Stomach smooth muscle (tissue), 2 donors: Measurements from ENCODE around the gene GRK4.
"Not testable (repeated sequence)": the region's sequence is repeated elsewhere in the genome, so short reads cannot be mapped to it uniquely, and the experiment has no call there.

ENCODE experiments used
- H3K27ac ChIP-seq: one replicate; pipeline ENCODE4 v1.7.0; 2013; ENCODE audit warnings: mild to moderate bottlenecking, low read length, inconsistent platforms
- H3K27me3 ChIP-seq, 2 donors: one replicate each; pipeline ENCODE4 v1.7.0; 2013; ENCODE audit warnings: low read length in 2 of 2; ENCODE audit not compliant: insufficient read depth in 2 of 2, control insufficient read depth in 1 of 2
- H3K36me3 ChIP-seq, 2 donors: one replicate each; pipeline ENCODE4 v1.7.0; 2013; ENCODE audit warnings: low read length in 2 of 2; ENCODE audit not compliant: control insufficient read depth in 2 of 2, insufficient read depth in 2 of 2
- H3K4me1 ChIP-seq: one replicate; pipeline ENCODE4 v1.7.0; 2013; ENCODE audit warnings: low read length; ENCODE audit not compliant: control insufficient read depth, insufficient read depth
- H3K4me3 ChIP-seq, 2 donors: one replicate each; pipeline ENCODE4 v1.7.0; 2013; ENCODE audit warnings: low read length in 2 of 2
- H3K9ac ChIP-seq, 2 donors: one replicate each; pipeline ENCODE4 v1.7.0; 2013; ENCODE audit warnings: low read length in 2 of 2, mild to moderate bottlenecking in 1 of 2
- H3K9me3 ChIP-seq, 2 donors: one replicate each; pipeline ENCODE4 v1.7.0; 2013; ENCODE audit warnings: low read length in 2 of 2; ENCODE audit not compliant: control insufficient read depth in 2 of 2
- donor health status: healthy.
- donor health status: Pancreatic carcinoma.

Gene GRK4

GRCh38 chr4:2963175-2963965, at the start of gene GRK4, which contains the start of gene NOP14:
GRK4 (plus strand) TSS chr4:2963571; CDS start chr4:2964071, 500 bp downstream.
NOP14 (minus strand) TSS chr4:2963406; CDS start chr4:2963319, 87 bp downstream.
- Histone ChIP-seq H3K36me3 (peaks cover 0 to 3% of the 10 kb centered on the region in 2 donors), H3K9me3 (no peaks in the 10 kb centered on the region), H3K27me3 (no peaks in the 10 kb centered on the region), H3K27ac (peak within 1 kb of the TSS; percentile 80), H3K4me1 (peaks cover 22% of the 10 kb centered on the region), H3K9ac (peak within 1 kb of the TSS; percentile 92 to 96), H3K4me3 (peak within 1 kb of the TSS; percentile 84 to 97)

- Histone ChIP-seq H3K4me1 (no peaks in the 10 kb centered on the region), H3K9ac (no peak overlapping the region), H3K36me3 (peaks cover 39 to 46% of the 10 kb centered on the region in 2 donors), H3K27me3 (no peaks in the 10 kb centered on the region), H3K4me3 (no peak overlapping the region), H3K27ac (no peak overlapping the region), H3K9me3 (no peaks in the 10 kb centered on the region)
These were observed 48.9 kb upstream of the GRK4 start for GRCh38 chr4:2914256-2915126.

GRCh38 chr4:2915789-2916188, 47.6 kb upstream of the GRK4 start:
- no peaks in the 10 kb centered on the region for H3K4me1 ChIP-seq
- H3K27me3 ChIP-seq: no peaks in the 10 kb centered on the region
- no peaks in the 10 kb centered on the region for H3K9me3 ChIP-seq
- no peak overlapping the region for H3K4me3 ChIP-seq
- H3K9ac ChIP-seq: no peak overlapping the region
- H3K36me3 ChIP-seq: peaks cover 30 to 34% of the 10 kb centered on the region in 2 donors
- H3K27ac ChIP-seq: no peak overlapping the region

- H3K4me3 ChIP-seq, H3K9me3 ChIP-seq: not testable (repeated sequence)
- H3K36me3 ChIP-seq: peaks cover 25 to 29% of the 10 kb centered on the region in 2 donors
These were observed 46.7 kb upstream of the GRK4 start for GRCh38 chr4:2916696-2917095.

GRCh38 chr4:2918300-2918699, 45.1 kb upstream of the GRK4 start:
- not testable (repeated sequence) for H3K4me3 ChIP-seq, H3K9me3 ChIP-seq, H3K27me3 ChIP-seq, H3K27ac ChIP-seq, H3K4me1 ChIP-seq, H3K9ac ChIP-seq
- peaks cover 20% of the 10 kb centered on the region in 2 donors for H3K36me3 ChIP-seq

More at GRCh38 chr4:2916696-2917095, 46.7 kb upstream of the GRK4 start:
- H3K27ac ChIP-seq, H3K27me3 ChIP-seq, H3K9ac ChIP-seq, H3K4me1 ChIP-seq: not testable (repeated sequence)

- H3K27me3 ChIP-seq, H3K4me1 ChIP-seq, H3K9ac ChIP-seq, H3K4me3 ChIP-seq, H3K9me3 ChIP-seq, H3K27ac ChIP-seq: not testable (repeated sequence)
- peaks cover 19 to 21% of the 10 kb centered on the region in 2 donors for H3K36me3 ChIP-seq
These were observed 44.7 kb upstream of the GRK4 start for GRCh38 chr4:2918714-2919113.

- H3K4me3 ChIP-seq, H3K9me3 ChIP-seq, H3K27ac ChIP-seq, H3K4me1 ChIP-seq, H3K27me3 ChIP-seq, H3K9ac ChIP-seq: not testable (repeated sequence)
- H3K36me3 ChIP-seq: peaks cover 24 to 38% of the 10 kb centered on the region in 2 donors
These were observed 40.8 kb upstream of the GRK4 start for GRCh38 chr4:2922453-2923101.

GRCh38 chr4:2923141-2923551, 40.2 kb upstream of the GRK4 start:
- no peaks in the 10 kb centered on the region for H3K27me3 ChIP-seq
- H3K36me3 ChIP-seq: peaks cover 29 to 42% of the 10 kb centered on the region in 2 donors
- H3K27ac ChIP-seq: no peak overlapping the region
- H3K9me3 ChIP-seq: no peaks in the 10 kb centered on the region
- no peak overlapping the region for H3K9ac ChIP-seq
- H3K4me3 ChIP-seq: no peak overlapping the region
- no peaks in the 10 kb centered on the region for H3K4me1 ChIP-seq

- no peak overlapping the region for H3K9ac ChIP-seq
- no peak overlapping the region for H3K27ac ChIP-seq
- H3K9me3 ChIP-seq: no peaks in the 10 kb centered on the region
- H3K4me3 ChIP-seq: no peak overlapping the region
- no peaks in the 10 kb centered on the region for H3K27me3 ChIP-seq
- peaks cover 29 to 47% of the 10 kb centered on the region in 2 donors for H3K36me3 ChIP-seq
- no peaks in the 10 kb centered on the region for H3K4me1 ChIP-seq
These were observed 39.6 kb upstream of the GRK4 start for GRCh38 chr4:2923668-2924173.

GRCh38 chr4:2924286-2924685, 39.1 kb upstream of the GRK4 start:
- no peak overlapping the region for H3K27ac ChIP-seq
- peaks cover 29 to 53% of the 10 kb centered on the region in 2 donors for H3K36me3 ChIP-seq
- no peaks in the 10 kb centered on the region for H3K4me1 ChIP-seq

More at GRCh38 chr4:2924286-2924685, 39.1 kb upstream of the GRK4 start:
- H3K9me3 ChIP-seq: no peaks in the 10 kb centered on the region
- no peak overlapping the region for H3K9ac ChIP-seq
- H3K4me3 ChIP-seq: no peak overlapping the region
- H3K27me3 ChIP-seq: no peaks in the 10 kb centered on the region
